ENCODE data around the gene MVK. TPM values are rescaled to one million over a fixed set of nuclear protein-coding genes. Genes with fewer than 3 reads are reported as not detected.

The MVK gene
- total and polyA plus RNA-seq, 2 of the 4 experiments (the other 2 are of a cell fraction), result 6.6 to 11.5 TPM

GRCh38 chr12:109555431-109556315 is 17.9 kb upstream of the MVK start:
- Histone ChIP-seq H4K8ac (ENCODE audit: low read depth in 2 of 2, low read length in 2 of 2) (no peak overlapping the region), H3K4me2 (ENCODE audit: low read depth, low read length) (no peak overlapping the region), H3K36me3 (ENCODE audit: control insufficient read depth, insufficient read depth, low read length) (no peaks in the 10 kb centered on the region), H3K56ac (ENCODE audit: extremely low read depth, insufficient read depth, low read length) (no peak overlapping the region), H3K79me1 (ENCODE audit: low read depth in 1 of 2, low read length in 2 of 2) (no peaks in the 10 kb centered on the region), H2BK20ac (ENCODE audit: low read depth, low read length) (no peak overlapping the region), H3K27me3 (ENCODE audit: control insufficient read depth, insufficient read depth, low read length) (peaks cover 22% of the 10 kb centered on the region), H2BK120ac (ENCODE audit: low read depth, low read length) (no peak overlapping the region), H3K18ac (ENCODE audit: low read depth, low read length) (no peak overlapping the region), H3K14ac (replicated peaks; ENCODE audit: low read depth, low read length) (no peak overlapping the region), H3K4me3 (ENCODE audit: insufficient read depth, low read depth, low read length) (no peak overlapping the region), H2BK5ac (ENCODE audit: low read depth, low read length, poor library complexity, severe bottlenecking) (no peak overlapping the region), H4K91ac (ENCODE audit: insufficient read depth, low read depth, low read length) (no peak overlapping the region), H3K23ac (ENCODE audit: low read depth, low read length) (no peak overlapping the region), H3K27ac (ENCODE audit: insufficient read depth, low read length) (no peak overlapping the region), H2AK9ac (replicated peaks; ENCODE audit: low read depth, low read length, poor library complexity) (no peak overlapping the region), H4K5ac (ENCODE audit: low read depth, low read length) (no peak overlapping the region), H3K9ac (ENCODE audit: low read depth, low read length) (no peak overlapping the region), H3K4ac (ENCODE audit: low read depth, low read length) (no peak overlapping the region), H3K9me1 (ENCODE audit: insufficient read depth, low read length) (no peaks in the 10 kb centered on the region), H4K20me1 (ENCODE audit: insufficient read depth, low read length) (no peaks in the 10 kb centered on the region), H2AFZ (replicated peaks; ENCODE audit: low read length, poor library complexity) (peak overlapping the region; percentile 13), H3K4me1 (ENCODE audit: control insufficient read depth, insufficient read depth, low read length) (no peaks in the 10 kb centered on the region), H3K9me3 (ENCODE audit: control insufficient read depth, insufficient read depth, low read length) (no peaks in the 10 kb centered on the region), H2AK5ac (ENCODE audit: low read depth, low read length) (no peak overlapping the region), H2BK15ac (ENCODE audit: low read depth, low read length) (no peak overlapping the region)
- intact Hi-C loops (cut with micrococcal nuclease) (no loop called here), dilution Hi-C loops (cut with HindIII; ENCODE audit: low sequenced_read_pairs, unreplicated experiment) (no loop called here), in situ Hi-C loops (cut with MboI; ENCODE audit: low sequenced_read_pairs) (no loop called here)
- 39% methylated on average over 5 of the region's 18 CpGs; no CpG with 5 or more reads in 1 of the 2 experiments for WGBS, 2 experiments (ENCODE audit: extremely low coverage in 2 of 2, insufficient read length in 1 of 2)
- ATAC-seq (ENCODE audit: low read depth) (no peak), DNase-seq (no peak)
- no TSS peak for BruUV-seq (replicated peaks)
- ChIA-PET POLR2A (ENCODE audit: unreplicated experiment) (no interaction called here), CTCF (no interaction called here)
- TF ChIP-seq, protein P1, sequence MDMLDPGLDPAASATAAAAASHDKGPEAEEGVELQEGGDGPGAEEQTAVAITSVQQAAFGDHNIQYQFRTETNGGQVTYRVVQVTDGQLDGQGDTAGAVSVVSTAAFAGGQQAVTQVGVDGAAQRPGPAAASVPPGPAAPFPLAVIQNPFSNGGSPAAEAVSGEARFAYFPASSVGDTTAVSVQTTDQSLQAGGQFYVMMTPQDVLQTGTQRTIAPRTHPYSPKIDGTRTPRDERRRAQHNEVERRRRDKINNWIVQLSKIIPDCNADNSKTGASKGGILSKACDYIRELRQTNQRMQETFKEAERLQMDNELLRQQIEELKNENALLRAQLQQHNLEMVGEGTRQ (IDR thresholded peaks at IDR 0.05; ENCODE audit: low read depth, low read length), result no peak
- TF ChIP-seq CEBPB (IDR thresholded peaks at IDR 0.05; ENCODE audit: low read depth, low read length) (no peak), MAFK (IDR thresholded peaks at IDR 0.05; ENCODE audit: low read depth, low read length) (no peak), NFE2L2 (IDR thresholded peaks at IDR 0.05; ENCODE audit: low read depth, low read length) (no peak), ELK1 (IDR thresholded peaks at IDR 0.05; ENCODE audit: borderline replicate concordance, low read depth, low read length) (no peak), MXI1 (IDR thresholded peaks at IDR 0.05; ENCODE audit: borderline replicate concordance, low read depth, low read length) (no peak), CHD1 (IDR thresholded peaks at IDR 0.05; ENCODE audit: low read depth, low read length) (no peak), RCOR1 (IDR thresholded peaks at IDR 0.05; ENCODE audit: insufficient replicate concordance, low read length) (no peak), FOS (IDR thresholded peaks at IDR 0.05; ENCODE audit: low read depth, low read length) (no peak), BHLHE40 (IDR thresholded peaks at IDR 0.05; ENCODE audit: low read depth, low read length) (no peak), MAZ (IDR thresholded peaks at IDR 0.05; ENCODE audit: borderline replicate concordance, low read depth, low read length) (no peak), RAD21 (IDR thresholded peaks at IDR 0.05; ENCODE audit: low read length) (no peak), RFX5 (IDR thresholded peaks at IDR 0.05; ENCODE audit: low read depth, low read length) (no peak), SMC3 (IDR thresholded peaks at IDR 0.05; ENCODE audit: low read depth, low read length) (no peak)
- TF ChIP-seq, protein P2, sequence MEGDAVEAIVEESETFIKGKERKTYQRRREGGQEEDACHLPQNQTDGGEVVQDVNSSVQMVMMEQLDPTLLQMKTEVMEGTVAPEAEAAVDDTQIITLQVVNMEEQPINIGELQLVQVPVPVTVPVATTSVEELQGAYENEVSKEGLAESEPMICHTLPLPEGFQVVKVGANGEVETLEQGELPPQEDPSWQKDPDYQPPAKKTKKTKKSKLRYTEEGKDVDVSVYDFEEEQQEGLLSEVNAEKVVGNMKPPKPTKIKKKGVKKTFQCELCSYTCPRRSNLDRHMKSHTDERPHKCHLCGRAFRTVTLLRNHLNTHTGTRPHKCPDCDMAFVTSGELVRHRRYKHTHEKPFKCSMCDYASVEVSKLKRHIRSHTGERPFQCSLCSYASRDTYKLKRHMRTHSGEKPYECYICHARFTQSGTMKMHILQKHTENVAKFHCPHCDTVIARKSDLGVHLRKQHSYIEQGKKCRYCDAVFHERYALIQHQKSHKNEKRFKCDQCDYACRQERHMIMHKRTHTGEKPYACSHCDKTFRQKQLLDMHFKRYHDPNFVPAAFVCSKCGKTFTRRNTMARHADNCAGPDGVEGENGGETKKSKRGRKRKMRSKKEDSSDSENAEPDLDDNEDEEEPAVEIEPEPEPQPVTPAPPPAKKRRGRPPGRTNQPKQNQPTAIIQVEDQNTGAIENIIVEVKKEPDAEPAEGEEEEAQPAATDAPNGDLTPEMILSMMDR (conservative IDR thresholded peaks at IDR 0.05; ENCODE audit: low read depth, low read length), result no peak
